ENCODE data around the gene MAPK8IP2.
"Not testable (repeated sequence)": the region's sequence is repeated elsewhere in the genome, so short reads cannot be mapped to it uniquely, and the experiment has no call there.

- TF ChIP-seq EZH2 (conservative IDR thresholded peaks at IDR 0.05; ENCODE audit: low read depth, low read length); CTCF (CRISPR knock-in tag; IDR thresholded peaks at IDR 0.05); YY1 (IDR thresholded peaks at IDR 0.05; ENCODE audit: insufficient read depth, insufficient replicate concordance, low read depth, low read length): not testable (repeated sequence)
Measured at GRCh38 chr22:50608058-50608840, 7.7 kb downstream of the MAPK8IP2 start.
